Measurements from ENCODE around the gene LAMA4.

The LAMA4 gene

GRCh38 chr6:112241820-112242429, 12.4 kb downstream of the LAMA4 start:
- DNase-seq = no peak

GRCh38 chr6:112237595-112237994, 16.8 kb downstream of the LAMA4 start:
- DNase-seq = no peak

- DNase-seq = no peak
These were observed 17.3 kb downstream of the LAMA4 start for GRCh38 chr6:112237066-112237465.

GRCh38 chr6:112235956-112236355, 18.4 kb downstream of the LAMA4 start:
- no peak for DNase-seq

- DNase-seq = no peak
These were observed 19.8 kb downstream of the LAMA4 start for GRCh38 chr6:112234601-112235000.

- no peak for DNase-seq
These were observed 20.5 kb downstream of the LAMA4 start for GRCh38 chr6:112233847-112234246.

- DNase-seq = no peak
These were observed 21.5 kb downstream of the LAMA4 start for GRCh38 chr6:112232845-112233256.

GRCh38 chr6:112231594-112232060, 22.7 kb downstream of the LAMA4 start:
- DNase-seq = no peak

- no peak for DNase-seq
These were observed 23.2 kb downstream of the LAMA4 start for GRCh38 chr6:112231164-112231563.

- no peak for DNase-seq
These were observed 25.7 kb downstream of the LAMA4 start for GRCh38 chr6:112228480-112229332.

- no peak for DNase-seq
These were observed 26.4 kb downstream of the LAMA4 start for GRCh38 chr6:112227992-112228391.

GRCh38 chr6:112227411-112227810, 27.0 kb downstream of the LAMA4 start:
- no peak for DNase-seq

- DNase-seq = no peak
These were observed 28.7 kb downstream of the LAMA4 start for GRCh38 chr6:112225691-112226090.

- no peak for DNase-seq
These were observed 30.3 kb downstream of the LAMA4 start for GRCh38 chr6:112224088-112224487.

GRCh38 chr6:112223070-112223861, 31.1 kb downstream of the LAMA4 start:
- no peak for DNase-seq

GRCh38 chr6:112221981-112222852, 32.1 kb downstream of the LAMA4 start:
- DNase-seq = no peak

- DNase-seq = no peak
These were observed 32.8 kb downstream of the LAMA4 start for GRCh38 chr6:112221561-112221960.

- no peak for DNase-seq
These were observed 35.8 kb downstream of the LAMA4 start for GRCh38 chr6:112218563-112218962.

GRCh38 chr6:112216662-112217551, 37.5 kb downstream of the LAMA4 start:
- DNase-seq = no peak

GRCh38 chr6:112215488-112216284, 38.7 kb downstream of the LAMA4 start:
- no peak for DNase-seq
